Measurements from ENCODE around the gene XPC. TPM values are rescaled to one million over a fixed set of nuclear protein-coding genes. Genes with fewer than 3 reads are reported as not detected.

XPC gene
- total RNA-seq, 1 experiment from 2014 or later = 34.9 TPM

- TF ChIP-seq ETV6 (CRISPR knock-in tag; IDR thresholded peaks at IDR 0.05) (no peak), JUN (CRISPR knock-in tag; IDR thresholded peaks at IDR 0.05) (no peak), RORB (CRISPR knock-in tag; IDR thresholded peaks at IDR 0.05) (no peak), TEAD1 (CRISPR knock-in tag; IDR thresholded peaks at IDR 0.05) (no peak), NFE2L1 (CRISPR knock-in tag; IDR thresholded peaks at IDR 0.05) (no peak), ZNF121 (CRISPR knock-in tag; IDR thresholded peaks at IDR 0.05) (no peak), KAT7 (CRISPR knock-in tag; IDR thresholded peaks at IDR 0.05; ENCODE audit: borderline replicate concordance) (no peak), MXD4 (CRISPR knock-in tag; IDR thresholded peaks at IDR 0.05; ENCODE audit: borderline replicate concordance) (no peak)
- TF ChIP-seq, protein P1, sequence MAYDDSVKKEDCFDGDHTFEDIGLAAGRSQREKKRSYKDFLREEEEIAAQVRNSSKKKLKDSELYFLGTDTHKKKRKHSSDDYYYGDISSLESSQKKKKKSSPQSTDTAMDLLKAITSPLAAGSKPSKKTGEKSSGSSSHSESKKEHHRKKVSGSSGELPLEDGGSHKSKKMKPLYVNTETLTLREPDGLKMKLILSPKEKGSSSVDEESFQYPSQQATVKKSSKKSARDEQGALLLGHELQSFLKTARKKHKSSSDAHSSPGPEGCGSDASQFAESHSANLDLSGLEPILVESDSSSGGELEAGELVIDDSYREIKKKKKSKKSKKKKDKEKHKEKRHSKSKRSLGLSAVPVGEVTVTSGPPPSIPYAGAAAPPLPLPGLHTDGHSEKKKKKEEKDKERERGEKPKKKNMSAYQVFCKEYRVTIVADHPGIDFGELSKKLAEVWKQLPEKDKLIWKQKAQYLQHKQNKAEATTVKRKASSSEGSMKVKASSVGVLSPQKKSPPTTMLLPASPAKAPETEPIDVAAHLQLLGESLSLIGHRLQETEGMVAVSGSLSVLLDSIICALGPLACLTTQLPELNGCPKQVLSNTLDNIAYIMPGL (CRISPR knock-in tag; IDR thresholded peaks at IDR 0.05) = no peak
These were observed 19.0 kb downstream of the XPC start (continued) for GRCh38 chr3:14159426-14159825.

DNA sequence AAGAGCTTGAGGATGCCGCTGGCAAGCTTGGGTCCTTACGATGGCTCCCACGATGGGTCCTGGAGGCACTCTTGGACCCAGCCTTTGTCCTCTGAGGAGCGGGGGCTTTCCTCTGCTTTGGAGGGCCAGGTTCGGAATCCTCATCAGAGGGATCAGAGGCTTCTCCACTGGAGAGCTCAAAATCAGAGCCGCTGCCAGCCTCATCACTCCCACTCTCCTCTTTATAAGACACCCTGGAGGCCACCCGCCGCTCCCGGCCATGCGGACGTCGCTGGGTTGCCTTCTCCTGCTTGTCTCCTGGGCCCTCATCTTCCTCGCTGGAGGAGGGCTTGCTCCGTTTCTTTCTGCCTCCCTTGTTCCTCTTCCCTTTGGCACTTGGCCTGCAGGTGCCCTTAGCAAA is 20.0 kb downstream of the XPC start:
- H3K9me3 Mint-ChIP-seq = peaks cover 22% of the 10 kb centered on the region
- ChIA-PET POLR2A (no interaction called here), CTCF (interaction anchor here (1.3 kb wide), 1 partner anchor 45 kb away, joined by 4 read pairs; no protein-coding TSS in a partner anchor)
- H3K4me3 Mint-ChIP-seq = no peak overlapping the region
- H3K27me3 Mint-ChIP-seq (ENCODE audit: low read depth) = no peaks in the 10 kb centered on the region
- ATAC-seq (no peak), DNase-seq (ENCODE audit: low spot score) (no peak)
- peaks cover 77% of the 10 kb centered on the region for H3K36me3 Mint-ChIP-seq
- no peak overlapping the region for H3K27ac Mint-ChIP-seq
- no peaks in the 10 kb centered on the region; the same call in 1 of the 2 replicates for H3K4me1 Mint-ChIP-seq
- TF ChIP-seq, protein P2, sequence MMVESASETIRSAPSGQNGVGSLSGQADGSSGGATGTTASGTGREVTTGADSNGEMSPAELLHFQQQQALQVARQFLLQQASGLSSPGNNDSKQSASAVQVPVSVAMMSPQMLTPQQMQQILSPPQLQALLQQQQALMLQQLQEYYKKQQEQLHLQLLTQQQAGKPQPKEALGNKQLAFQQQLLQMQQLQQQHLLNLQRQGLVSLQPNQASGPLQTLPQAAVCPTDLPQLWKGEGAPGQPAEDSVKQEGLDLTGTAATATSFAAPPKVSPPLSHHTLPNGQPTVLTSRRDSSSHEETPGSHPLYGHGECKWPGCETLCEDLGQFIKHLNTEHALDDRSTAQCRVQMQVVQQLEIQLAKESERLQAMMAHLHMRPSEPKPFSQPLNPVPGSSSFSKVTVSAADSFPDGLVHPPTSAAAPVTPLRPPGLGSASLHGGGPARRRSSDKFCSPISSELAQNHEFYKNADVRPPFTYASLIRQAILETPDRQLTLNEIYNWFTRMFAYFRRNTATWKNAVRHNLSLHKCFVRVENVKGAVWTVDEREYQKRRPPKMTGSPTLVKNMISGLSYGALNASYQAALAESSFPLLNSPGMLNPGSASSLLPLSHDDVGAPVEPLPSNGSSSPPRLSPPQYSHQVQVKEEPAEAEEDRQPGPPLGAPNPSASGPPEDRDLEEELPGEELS (CRISPR knock-in tag; IDR thresholded peaks at IDR 0.05) = no peak
- no peak for TF ChIP-seq RORB (CRISPR knock-in tag; IDR thresholded peaks at IDR 0.05)
- TF ChIP-seq ZNF423 (CRISPR knock-in tag; IDR thresholded peaks at IDR 0.05) = no peak
- no peak for TF ChIP-seq EMX1 (CRISPR knock-in tag; IDR thresholded peaks at IDR 0.05)

GRCh38 chr3:14157951-14158350 is 20.4 kb downstream of the XPC start:
- H3K4me3 Mint-ChIP-seq = no peak overlapping the region
- peaks cover 73% of the 10 kb centered on the region for H3K36me3 Mint-ChIP-seq
- H3K27me3 Mint-ChIP-seq (ENCODE audit: low read depth) = no peaks in the 10 kb centered on the region
- no peak for ATAC-seq
- H3K9me3 Mint-ChIP-seq = peaks cover 22% of the 10 kb centered on the region
- peak overlapping the region; percentile 63; the same call in 1 of the 2 replicates for H3K27ac Mint-ChIP-seq
- ChIA-PET CTCF (interaction anchor here (1.3 kb wide), 1 partner anchor 45 kb away, joined by 4 read pairs; no protein-coding TSS in a partner anchor), POLR2A (no interaction called here)
- no peak for DNase-seq (ENCODE audit: low spot score)
- H3K4me1 Mint-ChIP-seq = no peaks in the 10 kb centered on the region; the same call in 1 of the 2 replicates
- no peak for TF ChIP-seq PRRX2 (CRISPR knock-in tag; IDR thresholded peaks at IDR 0.05)
- no peak for TF ChIP-seq CBFB (CRISPR knock-in tag; IDR thresholded peaks at IDR 0.05; ENCODE audit: low read depth)
- no peak for TF ChIP-seq ZNF219 (CRISPR knock-in tag; IDR thresholded peaks at IDR 0.05; ENCODE audit: borderline replicate concordance)
- TF ChIP-seq, protein P2 (CRISPR knock-in tag; IDR thresholded peaks at IDR 0.05) = no peak
- no peak for TF ChIP-seq TP53 (CRISPR knock-in tag; IDR thresholded peaks at IDR 0.05)
- no peak for TF ChIP-seq CDX4 (CRISPR knock-in tag; IDR thresholded peaks at IDR 0.05; ENCODE audit: borderline replicate concordance)
- TF ChIP-seq ELF4 (CRISPR knock-in tag; IDR thresholded peaks at IDR 0.05; ENCODE audit: low read depth) = no peak
- TF ChIP-seq TEAD4 (CRISPR knock-in tag; IDR thresholded peaks at IDR 0.05) = no peak
- no peak for TF ChIP-seq ETV6 (CRISPR knock-in tag; IDR thresholded peaks at IDR 0.05)
- no peak for TF ChIP-seq ARID4B (CRISPR knock-in tag; IDR thresholded peaks at IDR 0.05; ENCODE audit: borderline replicate concordance)
- TF ChIP-seq ZNF416 (CRISPR knock-in tag; IDR thresholded peaks at IDR 0.05) = no peak

All from WTC11 (cell line).